ENCODE results near the gene FGFR3.

DNA sequence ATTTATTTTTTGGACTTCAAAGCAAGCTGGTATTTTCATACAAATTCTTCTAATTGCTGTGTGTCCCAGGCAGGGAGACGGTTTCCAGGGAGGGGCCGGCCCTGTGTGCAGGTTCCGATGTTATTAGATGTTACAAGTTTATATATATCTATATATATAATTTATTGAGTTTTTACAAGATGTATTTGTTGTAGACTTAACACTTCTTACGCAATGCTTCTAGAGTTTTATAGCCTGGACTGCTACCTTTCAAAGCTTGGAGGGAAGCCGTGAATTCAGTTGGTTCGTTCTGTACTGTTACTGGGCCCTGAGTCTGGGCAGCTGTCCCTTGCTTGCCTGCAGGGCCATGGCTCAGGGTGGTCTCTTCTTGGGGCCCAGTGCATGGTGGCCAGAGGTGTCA, 15.3 kb downstream of the FGFR3 start:
- no peak for TF ChIP-seq EZH2phosphoT487 (IDR thresholded peaks at IDR 0.05; ENCODE audit: insufficient read depth, low read depth)
- no peak for TF ChIP-seq EZH2 (IDR thresholded peaks at IDR 0.05; ENCODE audit: insufficient read depth, poor library complexity, severe bottlenecking)
